Pancreas (tissue), 10 donors: ENCODE data around the gene SLC26A9. TPM values are rescaled to one million over a fixed set of nuclear protein-coding genes. Genes with fewer than 3 reads are reported as not detected.

Experiments
- ATAC-seq, 4 donors: fragments of 200-7000 bp; cut with Tn5 transposase; one replicate each; pipeline versions ENCODE4 v1.8.0 to v1.9.1; 2020; ENCODE audit warnings: mild to moderate bottlenecking in 4 of 4, moderate library complexity in 4 of 4
- DNase-seq, 6 donors: peaks; one replicate each; pipeline ENCODE4 v3.0.0-alpha.2; 2020
- FAIRE-seq: peaks from 2 replicates; lab custom pipeline; 2012; peaks lifted over from hg19 to GRCh38; lab: Jason Lieb, UNC
- H3K27ac ChIP-seq, 4 donors: fragments of 200-600 bp; sonication (generic); 1 replicate in 3 of 4; 2 replicates in 1 of 4; pipeline versions ENCODE4 v1.5.0 to v1.8.0; 2020
- H3K27me3 ChIP-seq, 4 donors: fragments of 200-600 bp; one replicate each; pipeline ENCODE4 v1.8.0; 2021
- H3K36me3 ChIP-seq, 3 donors: fragments of 200-600 bp; sonication (generic) in 1 of 3; one replicate each; pipeline versions ENCODE4 v1.5.0 to v1.8.0; 2020 to 2021
- H3K4me1 ChIP-seq, 3 donors: fragments of 200-600 bp; one replicate each; pipeline ENCODE4 v1.8.0; 2021
- H3K4me3 ChIP-seq, 4 donors: fragments of 200-600 bp; sonication (generic) in 2 of 4; one replicate each; pipeline versions ENCODE4 v1.5.0 to v1.8.0; 2020 to 2021
- H3K9me3 ChIP-seq, 4 donors: fragments of 200-600 bp; one replicate each; pipeline ENCODE4 v1.8.0; 2021
- CTCF ChIP-seq, 4 donors: fragments of 200-600 bp; sonication (generic) in 3 of 4; IDR thresholded peaks; one replicate each; pipeline versions ENCODE4 v1.5.0 to v1.8.0; 2021; ENCODE audit warnings: antibody characterized with exemption in 4 of 4
- WGBS, 2 donors: extraction: QIAGEN DNeasy Blood & Tissue Kit; methylation state at CpG; one replicate each; pipeline ENCODE4 v1.1.7; 2013; 5-methylcytosine and 5-hydroxymethylcytosine counted together
- intact Hi-C, 3 donors: fragments of 100-400 bp; cut with DNase I; formaldehyde crosslinking; loops; one replicate each; pipeline versions ENCODE4 v1.11.1 to v1.14.2; 2022
- polyA plus RNA-seq, 2 donors: library from polyadenylated mRNA; stranded (reverse); fragments of 200-250 nt; gene quantifications; one replicate each; pipeline ENCODE4 v1.2.3, GENCODE V29; 2013
- total RNA-seq, 6 donors: library from RNA; stranded (reverse); fragmentation: NEBNext Ultra II Directional in 4 of 6; extraction: Animal tissue kit (Norgen Biotek cat#: 25700) in 4 of 6; gene quantifications; one replicate each; pipeline versions ENCODE4 v1.2.1 to v1.2.4, GENCODE V29; 2021 to 2023
- donor health status: healthy with polysubstance abuse.
- donor health status: DM: no; HTN: no; CAD: no; lungs with moderate emphysema.
- donor health status: DM: no; HTN: no; CAD: no.
- donor health status: control.
- donor health status: control.
- donor health status: Bipolar disorder and iron deficiency.
- donor health status: DM: yes; HTN: yes; CAD: no.
- donor health status: DM: no; HTN: no; CAD: no.
- donor health status: DM: no; HTN: no; CAD: no.
- donor health status: DM: yes; HTN: yes; CAD: no.

Gene SLC26A9
- total and polyA plus RNA-seq, 8 donors = 0.56 to 6.5 (median 1.2) TPM

DNA sequence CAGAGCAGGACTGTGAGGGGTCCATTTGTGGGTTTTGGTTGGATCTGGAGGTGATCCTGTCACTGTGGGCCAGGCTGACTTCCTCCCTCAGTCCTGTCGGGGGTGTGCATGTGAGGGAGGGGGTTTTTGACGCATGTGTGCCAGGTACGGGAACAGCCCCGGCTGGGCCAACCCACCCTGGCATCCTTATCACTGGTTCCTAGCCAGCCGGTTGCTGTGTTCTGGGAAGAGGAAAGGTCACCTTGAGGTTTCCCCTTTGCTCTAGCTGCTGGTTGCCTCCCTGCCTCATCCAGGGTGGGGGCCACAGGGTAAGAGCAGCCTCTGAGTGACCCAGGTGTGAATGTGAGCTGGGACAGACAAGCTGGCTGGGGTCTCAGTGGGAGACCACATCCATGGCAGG is 2.5 kb downstream of the SLC26A9 start:
- WGBS, 2 donors = 33 to 40% methylated on average over 5 of the region's 5 CpGs
- H3K27me3 ChIP-seq = no peaks in the 10 kb centered on the region
- intact Hi-C loops = no loop called here
- no peaks in the 10 kb centered on the region for H3K36me3 ChIP-seq
- peaks cover 0 to 15% (median 5%) of the 10 kb centered on the region in 3 donors for H3K4me1 ChIP-seq
- H3K4me3 ChIP-seq = no peak overlapping the region
- FAIRE-seq = no peak
- no peak for TF ChIP-seq CTCF (IDR thresholded peaks at IDR 0.05)
- no peaks in the 10 kb centered on the region for H3K9me3 ChIP-seq
- DNase-seq = no peak
- H3K27ac ChIP-seq = no peak overlapping the region
- ATAC-seq = peak in 2 of 4 donors; percentile 27 to 32

- no peaks in the 10 kb centered on the region for H3K27me3 ChIP-seq
- intact Hi-C loops = no loop called here
- DNase-seq (peak in 4 of 6 donors; percentile 51 to 74 (median 66)), FAIRE-seq (no peak), ATAC-seq (peak; percentile 53 to 87 (median 84))
- no peak overlapping the region for H3K27ac ChIP-seq
- H3K36me3 ChIP-seq = no peaks in the 10 kb centered on the region
- peak in 2 of 4 donors; percentile 16 to 20 for TF ChIP-seq CTCF (IDR thresholded peaks at IDR 0.05)
- H3K4me1 ChIP-seq = peaks cover 0 to 15% (median 5%) of the 10 kb centered on the region in 3 donors
- H3K4me3 ChIP-seq = no peak overlapping the region
- H3K9me3 ChIP-seq = no peaks in the 10 kb centered on the region
- WGBS, 2 donors = 44 to 51% methylated on average over 7 of the region's 7 CpGs
These were observed 3.4 kb downstream of the SLC26A9 start for GRCh38 chr1:205939690-205940330.

GRCh38 chr1:205938682-205939081 is 4.6 kb downstream of the SLC26A9 start:
- no peak overlapping the region for H3K27ac ChIP-seq
- no peak for DNase-seq
- no peak for TF ChIP-seq CTCF (IDR thresholded peaks at IDR 0.05)
- no peaks in the 10 kb centered on the region for H3K9me3 ChIP-seq
- H3K4me1 ChIP-seq = peaks cover 0 to 15% (median 5%) of the 10 kb centered on the region in 3 donors
- H3K27me3 ChIP-seq = no peaks in the 10 kb centered on the region
- intact Hi-C loops = no loop called here
- H3K36me3 ChIP-seq = no peaks in the 10 kb centered on the region
- no peak overlapping the region for H3K4me3 ChIP-seq
- WGBS, 2 donors = 94 to 95% methylated on average over 1 of the region's 1 CpG
- FAIRE-seq = no peak
- no peak for ATAC-seq

- FAIRE-seq (no peak), ATAC-seq (peak in 1 of 4 donors; percentile 43), DNase-seq (no peak)
- H3K4me1 ChIP-seq = peaks cover 0 to 15% (median 5%) of the 10 kb centered on the region in 3 donors
- 71 to 72% methylated on average over 7 of the region's 7 CpGs for WGBS, 2 donors
- H3K4me3 ChIP-seq = no peak overlapping the region
- no peaks in the 10 kb centered on the region for H3K9me3 ChIP-seq
- intact Hi-C loops = no loop called here
- H3K36me3 ChIP-seq = no peaks in the 10 kb centered on the region
- H3K27ac ChIP-seq = peak overlapping the region in 2 of 4 donors; percentile 10 to 39
- no peaks in the 10 kb centered on the region for H3K27me3 ChIP-seq
- no peak for TF ChIP-seq CTCF (IDR thresholded peaks at IDR 0.05)
These were observed 6.2 kb downstream of the SLC26A9 start for GRCh38 chr1:205936846-205937586.
